Retina (tissue), 1 donor: ENCODE data around the gene AKAP7.
"Not testable (repeated sequence)": the region's sequence is repeated elsewhere in the genome, so short reads cannot be mapped to it uniquely, and the experiment has no call there.

Experiments used
- DNase-seq: peaks from one replicate; pipeline ENCODE4 v3.0.0-alpha.2; 2016

The AKAP7 gene

DNA sequence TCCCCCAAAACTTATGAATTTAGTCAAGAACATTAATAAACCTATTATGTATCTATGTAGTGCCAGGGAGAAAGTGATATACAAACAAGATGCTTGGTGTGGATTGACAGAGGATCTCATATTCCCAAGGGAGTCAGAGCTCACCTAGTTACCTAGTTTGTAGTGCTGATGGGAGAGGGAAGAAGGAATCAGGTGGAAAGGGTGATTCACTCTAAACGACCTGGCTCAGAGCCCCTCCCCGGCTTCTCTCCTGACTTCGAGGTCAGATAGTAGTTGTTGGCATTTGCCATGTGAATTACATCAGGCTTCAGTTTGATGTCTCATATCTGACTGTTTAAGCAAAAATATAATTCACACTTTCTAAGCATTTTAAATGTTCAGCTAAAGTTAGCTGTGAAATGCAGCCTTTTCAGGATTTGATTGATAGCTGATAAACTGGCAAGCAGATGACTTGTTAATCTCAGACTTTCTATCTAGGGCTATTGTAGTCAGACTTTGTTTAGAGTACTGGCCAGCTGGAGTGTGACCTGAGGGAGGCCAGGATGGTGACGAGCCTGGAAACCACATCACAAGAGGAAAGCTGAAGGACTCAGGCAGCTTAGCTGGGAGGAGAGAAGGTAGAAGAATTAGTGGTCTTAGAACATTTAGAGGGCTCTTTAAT is 123.7 kb downstream of the AKAP7 start:
- no peak for DNase-seq

DNA sequence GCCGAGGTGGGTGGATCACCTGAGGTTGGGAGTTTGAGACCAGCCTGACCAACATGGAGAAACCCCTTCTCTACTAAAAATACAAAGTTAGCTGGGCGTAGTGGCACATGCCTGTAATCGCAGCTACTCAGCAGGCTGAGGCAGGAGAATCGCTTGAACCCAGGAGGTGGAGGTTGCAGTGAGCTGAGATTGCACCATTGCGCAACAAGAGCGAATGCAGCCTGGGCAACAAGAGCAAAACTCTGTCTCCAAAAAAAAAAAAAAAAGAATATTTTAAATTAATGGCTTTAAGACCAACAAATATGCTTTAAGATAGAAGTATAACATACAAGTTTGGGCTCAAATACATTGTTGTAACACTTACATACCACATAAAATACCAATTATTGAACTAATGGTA is 125.7 kb downstream of the AKAP7 start:
- not testable (repeated sequence) for DNase-seq

DNA sequence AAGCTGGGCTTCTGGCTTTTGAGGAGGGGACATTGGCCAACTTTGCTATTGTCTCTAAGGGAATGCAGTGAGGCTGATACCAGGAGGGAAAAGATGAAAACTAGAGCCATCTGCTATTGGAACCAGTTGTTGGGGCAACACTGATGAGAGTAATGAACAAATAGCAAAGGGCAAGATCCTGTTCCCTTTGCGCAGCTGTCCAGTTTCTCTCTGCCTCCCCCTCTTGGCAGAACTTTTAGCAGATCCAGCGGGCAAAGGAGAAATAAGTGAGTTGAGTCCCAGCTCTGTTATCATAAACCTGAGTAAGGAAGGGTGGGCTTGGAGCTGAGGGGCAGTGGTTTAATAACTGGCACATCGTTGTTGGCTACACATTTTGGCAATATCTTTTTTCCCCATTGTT is 126.8 kb downstream of the AKAP7 start:
- no peak for DNase-seq

DNA sequence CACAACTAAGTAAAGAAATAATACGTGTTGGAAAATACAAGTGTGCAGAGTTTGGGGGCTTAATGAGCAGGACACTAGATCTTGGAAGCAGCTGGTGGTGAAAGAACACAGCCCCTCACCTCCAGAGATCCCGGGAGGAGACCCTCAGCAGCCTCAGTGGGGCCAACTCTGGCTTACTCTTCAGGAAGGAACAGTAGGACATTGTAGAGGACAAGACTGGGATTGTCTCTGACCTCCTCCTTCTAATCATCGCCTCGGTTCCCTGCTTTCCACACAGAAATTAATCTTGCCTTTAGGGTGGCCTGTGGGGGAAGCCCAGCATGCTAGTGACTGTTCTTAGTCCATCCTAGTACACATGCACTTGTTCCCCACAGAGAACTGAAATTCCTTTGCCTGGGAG is 130.7 kb downstream of the AKAP7 start:
- DNase-seq, result no peak

DNA sequence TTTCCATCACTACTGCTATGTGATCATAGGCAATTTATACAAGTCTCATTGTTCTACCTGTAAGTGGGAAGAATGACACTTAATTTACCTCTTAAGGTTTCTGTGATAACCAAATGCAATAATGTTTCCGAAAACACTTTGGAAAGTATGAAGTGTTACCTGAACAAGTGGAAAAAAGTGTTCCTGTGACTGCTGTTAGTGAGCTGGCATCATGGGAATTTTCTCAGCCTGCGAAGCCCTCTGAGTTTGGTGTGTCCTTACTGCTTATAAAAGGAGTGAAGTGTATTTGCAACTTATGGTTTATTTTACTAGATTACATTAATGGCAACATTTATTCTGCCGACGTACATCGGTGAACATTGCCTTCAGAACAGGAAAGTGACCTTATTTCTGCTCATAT is 133.0 kb downstream of the AKAP7 start:
- DNase-seq, result no peak

DNA sequence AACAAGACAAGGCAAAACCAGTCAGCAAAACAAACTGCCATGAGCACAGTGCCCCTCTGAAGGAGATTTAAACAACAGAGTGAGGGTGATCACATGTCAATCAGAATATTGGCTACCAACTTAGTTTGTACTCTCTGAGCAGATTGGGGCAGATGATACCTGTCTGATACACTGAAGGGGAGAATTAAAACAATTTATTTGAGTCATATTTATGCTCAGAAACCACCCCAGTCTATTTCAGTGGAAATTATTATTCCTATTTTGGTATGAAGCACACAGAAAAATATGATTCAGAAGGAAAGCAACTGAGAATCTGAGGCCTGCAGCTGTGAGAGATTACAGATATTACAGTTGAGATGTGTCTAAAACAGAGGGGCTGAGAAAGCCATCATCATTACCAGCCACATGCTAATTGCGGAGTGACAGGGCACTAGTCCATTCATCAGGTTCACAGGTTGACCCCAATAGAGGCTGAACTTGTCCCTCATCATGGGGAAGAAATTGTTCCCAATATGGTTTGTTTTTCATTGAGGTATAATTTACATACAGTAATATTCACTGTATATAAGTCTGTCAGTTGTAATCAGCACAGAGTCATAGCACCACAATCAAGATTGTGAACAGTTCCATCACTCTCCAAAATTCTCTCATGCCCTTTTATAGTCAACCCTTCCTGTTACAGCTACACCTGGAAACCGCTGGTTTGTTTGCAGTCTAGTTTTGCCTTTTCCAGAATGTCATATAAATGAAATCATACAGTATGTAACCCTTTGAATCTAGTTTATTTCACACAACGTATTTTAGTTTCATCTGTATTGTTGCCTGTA is 134.5 kb downstream of the AKAP7 start:
- no peak for DNase-seq

DNA sequence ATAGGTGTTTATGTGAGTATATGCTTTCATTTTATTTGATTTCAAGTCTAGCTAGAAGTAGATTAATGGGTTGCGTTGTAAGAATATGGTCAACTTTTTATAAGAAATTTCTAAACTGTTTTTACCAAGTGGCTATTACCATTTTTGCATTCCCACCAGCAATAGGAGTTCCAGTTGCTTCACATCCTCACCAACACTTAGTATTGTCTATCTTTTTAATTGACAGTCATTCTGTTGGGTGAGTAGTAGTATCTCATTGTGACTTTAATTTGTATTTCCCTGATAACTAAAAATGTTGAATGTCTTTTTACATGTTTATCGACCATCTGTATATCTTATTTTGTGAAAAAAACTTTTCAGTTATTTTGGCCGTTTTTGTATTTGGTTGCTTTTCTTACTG is 135.3 kb downstream of the AKAP7 start:
- no peak for DNase-seq

DNA sequence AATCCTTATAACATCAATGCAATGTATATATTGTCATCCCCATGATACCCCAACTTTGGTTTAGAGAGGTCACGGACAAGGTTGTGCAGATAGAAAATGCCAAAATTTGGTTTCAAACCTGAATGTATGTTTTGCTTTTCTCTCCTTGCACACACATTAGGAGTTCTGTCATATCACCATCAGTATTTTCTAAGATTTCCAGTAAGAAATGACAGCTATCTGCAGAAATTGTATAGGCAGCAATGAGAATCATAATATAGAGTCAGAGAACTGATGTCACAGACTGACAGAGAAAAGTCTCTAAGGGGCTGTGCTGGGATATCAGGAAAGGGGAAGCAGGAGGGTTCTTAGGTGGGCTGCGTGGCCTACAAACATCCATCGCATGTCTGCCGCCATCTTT is 140.0 kb downstream of the AKAP7 start:
- no peak for DNase-seq

DNA sequence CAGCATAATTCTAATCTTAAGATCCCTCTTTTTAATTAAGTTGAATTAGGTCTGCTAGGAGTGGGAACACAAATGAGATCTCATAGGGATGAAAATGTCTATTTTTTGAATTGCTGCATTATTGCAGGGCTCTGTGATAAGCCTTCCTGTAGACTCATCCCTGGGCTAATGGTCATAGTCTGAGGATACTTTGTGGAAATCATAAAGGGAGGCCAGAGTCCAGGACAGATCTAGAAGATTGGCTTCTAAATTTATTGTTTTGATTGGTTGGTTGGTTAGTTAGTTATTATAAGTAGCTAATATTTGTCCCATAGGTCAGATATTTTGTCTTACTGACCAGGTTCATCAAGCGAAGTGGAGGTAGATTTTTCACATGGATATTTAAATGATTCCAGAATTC is 142.3 kb downstream of the AKAP7 start:
- no peak for DNase-seq

DNA sequence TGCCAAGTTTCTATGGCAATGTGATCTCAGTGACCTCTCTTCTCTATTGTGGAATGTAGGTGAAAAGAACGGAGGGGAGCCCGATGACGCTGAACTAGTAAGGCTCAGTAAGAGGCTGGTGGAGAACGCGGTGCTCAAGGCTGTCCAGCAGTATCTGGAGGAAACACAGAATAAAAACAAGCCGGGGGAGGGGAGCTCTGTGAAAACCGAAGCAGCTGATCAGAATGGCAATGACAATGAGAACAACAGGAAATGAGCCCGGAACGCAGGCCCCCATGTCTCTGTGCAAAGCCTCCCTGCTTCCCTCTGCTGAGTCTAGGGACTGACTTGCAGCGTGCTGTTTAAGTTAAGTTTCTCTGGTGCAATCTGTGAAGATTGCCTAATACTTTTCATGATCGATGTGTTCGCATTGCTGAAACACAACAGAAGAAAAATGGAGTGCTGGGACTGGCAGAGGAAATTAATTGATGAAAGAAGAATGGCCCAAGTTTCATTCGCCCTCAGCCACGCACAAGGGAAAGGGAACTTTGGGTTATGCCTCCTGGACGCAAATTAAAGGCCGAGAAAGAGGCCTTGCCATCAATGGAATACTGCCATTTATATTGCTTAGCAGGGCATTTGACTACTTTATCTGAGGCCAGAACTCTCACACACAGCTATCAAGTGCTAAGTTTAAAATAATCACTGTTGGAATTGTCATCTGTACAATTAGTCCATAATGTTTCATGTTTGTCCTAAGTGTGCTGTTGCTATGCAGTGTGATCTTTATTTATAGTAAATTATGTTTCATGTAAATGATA is 146.4 kb downstream of the AKAP7 start:
- DNase-seq, result peak; percentile 33

DNA sequence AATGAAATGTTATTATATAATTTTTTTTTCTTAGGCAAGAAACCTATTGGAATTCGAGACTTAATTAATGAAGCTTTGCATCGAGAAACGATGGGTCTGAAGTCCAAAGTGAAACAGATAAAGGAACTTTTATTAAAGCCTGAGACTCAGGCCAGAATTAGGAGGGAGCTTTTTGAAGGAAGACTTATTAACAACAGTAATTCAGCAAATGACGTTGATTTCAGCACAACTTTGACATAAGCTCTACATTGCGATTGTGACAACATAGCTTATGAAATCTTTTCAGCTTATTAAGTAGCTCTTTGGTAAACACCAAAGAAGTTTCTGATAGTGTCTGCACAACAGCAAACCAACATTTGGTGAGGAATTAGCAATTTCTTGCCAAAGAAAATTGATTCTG is 147.1 kb downstream of the AKAP7 start:
- no peak for DNase-seq

DNA sequence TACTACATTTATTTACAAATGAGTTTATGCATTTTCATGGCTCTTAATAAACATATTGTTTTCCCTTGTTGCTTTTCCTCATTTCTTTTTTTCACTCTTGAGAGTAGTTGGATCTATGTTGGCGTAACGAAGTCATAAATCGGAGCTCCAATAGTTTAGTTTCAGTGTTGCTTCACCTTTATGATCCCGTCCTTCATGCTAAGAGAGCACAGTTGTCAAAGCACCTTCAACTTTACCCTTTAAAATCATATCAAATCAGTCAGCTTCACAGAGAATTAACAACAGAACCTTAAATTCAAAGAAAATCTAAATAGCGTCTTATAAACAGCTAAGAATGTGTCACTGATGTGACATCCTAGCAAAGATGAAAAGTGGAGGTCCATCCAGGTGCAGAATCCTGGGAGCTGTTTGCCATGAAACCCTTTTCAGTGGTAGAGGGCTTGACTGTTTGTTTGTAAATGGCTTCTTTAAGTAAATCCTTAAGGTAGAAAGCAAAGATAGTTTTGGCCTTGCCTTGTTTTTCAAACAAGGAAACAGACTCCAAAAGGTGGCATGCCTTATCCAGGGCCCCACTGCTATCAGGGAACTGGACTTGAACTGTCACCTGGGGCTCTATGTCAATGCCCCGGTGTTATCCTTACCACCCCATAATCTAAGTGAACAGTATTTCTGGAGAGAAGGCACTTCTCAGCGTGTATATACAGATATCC is 148.4 kb downstream of the AKAP7 start:
- no peak for DNase-seq

DNA sequence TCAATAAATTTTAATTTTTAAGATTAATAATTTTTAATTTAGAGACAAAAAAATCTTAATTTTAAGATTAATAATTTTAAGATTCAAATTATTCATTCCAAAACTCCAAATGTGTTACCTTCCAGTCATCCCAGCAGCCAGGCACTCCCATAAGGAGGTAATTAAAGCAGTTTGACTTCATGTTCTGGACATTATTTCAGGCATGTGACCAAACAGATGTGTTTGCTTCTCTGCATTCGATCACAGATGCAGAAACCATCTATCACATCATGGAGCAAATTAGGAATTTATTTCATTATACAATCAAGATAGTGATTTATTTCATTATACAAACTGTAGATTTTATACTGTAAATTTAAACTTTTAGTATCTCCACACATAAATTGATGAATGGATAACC is 150.3 kb downstream of the AKAP7 start:
- no peak for DNase-seq

DNA sequence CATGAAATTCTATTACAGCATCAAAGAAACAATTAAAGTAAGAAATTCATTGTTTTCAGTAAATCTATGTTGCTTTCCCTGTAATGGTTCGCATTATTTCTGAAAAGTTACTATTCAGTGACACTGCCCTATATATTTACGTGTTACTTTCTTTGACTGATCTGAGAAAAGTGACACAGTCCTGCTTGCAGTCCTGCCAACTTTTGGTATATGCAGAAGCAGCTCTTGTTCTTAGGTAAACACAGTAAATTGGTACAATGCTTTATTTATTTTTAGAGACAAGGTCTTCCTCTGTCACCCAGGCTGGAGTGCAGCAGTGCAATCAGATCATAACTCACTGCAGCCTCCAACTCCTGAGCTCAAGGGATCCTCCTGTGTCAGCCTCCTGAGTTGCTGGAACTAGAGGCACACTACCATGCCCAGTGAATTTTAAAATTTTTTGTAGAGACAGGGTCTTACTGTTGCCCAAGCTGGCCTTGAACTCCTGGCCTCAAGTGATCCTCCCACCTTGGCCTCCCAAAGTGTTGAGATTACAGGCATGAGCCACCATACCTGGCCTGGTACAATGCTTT is 151.3 kb downstream of the AKAP7 start:
- no peak for DNase-seq

DNA sequence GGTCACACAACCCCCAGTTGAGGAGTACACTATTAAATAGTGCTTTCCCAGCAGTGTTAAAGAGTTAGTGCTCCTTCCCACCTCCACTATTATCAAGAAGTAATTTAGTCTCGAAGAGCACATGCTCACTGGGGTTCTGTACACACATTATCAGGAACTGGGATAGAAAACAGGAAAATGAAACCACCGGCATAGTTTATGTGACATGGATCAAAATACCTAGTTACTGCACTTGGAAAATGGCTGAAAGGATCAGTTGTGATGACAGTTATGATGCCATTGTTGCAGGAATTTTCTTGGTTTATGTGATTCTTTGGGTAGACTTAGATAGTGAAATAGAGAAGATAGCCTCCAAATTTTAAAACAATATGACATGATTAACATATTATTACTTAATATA is 152.9 kb downstream of the AKAP7 start:
- no peak for DNase-seq

DNA sequence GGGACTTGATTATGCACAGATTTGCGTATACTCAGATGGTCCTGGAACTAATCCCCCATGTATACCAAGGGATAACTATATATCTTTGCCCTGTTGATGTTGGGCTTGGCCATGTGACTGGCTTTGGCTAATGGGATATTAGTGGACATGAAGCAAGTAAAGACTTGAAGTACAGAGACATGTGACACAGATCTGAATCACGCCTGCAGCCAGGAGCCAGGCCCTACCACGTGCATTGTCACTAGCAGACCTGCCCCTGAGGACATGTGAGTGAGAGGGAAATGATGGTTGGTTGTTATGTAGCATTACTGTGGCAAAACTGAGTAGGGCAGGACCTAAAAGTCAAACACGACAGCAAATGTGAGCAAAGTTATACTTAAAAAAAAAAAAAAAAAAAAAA is 155.7 kb downstream of the AKAP7 start:
- DNase-seq, result no peak

DNA sequence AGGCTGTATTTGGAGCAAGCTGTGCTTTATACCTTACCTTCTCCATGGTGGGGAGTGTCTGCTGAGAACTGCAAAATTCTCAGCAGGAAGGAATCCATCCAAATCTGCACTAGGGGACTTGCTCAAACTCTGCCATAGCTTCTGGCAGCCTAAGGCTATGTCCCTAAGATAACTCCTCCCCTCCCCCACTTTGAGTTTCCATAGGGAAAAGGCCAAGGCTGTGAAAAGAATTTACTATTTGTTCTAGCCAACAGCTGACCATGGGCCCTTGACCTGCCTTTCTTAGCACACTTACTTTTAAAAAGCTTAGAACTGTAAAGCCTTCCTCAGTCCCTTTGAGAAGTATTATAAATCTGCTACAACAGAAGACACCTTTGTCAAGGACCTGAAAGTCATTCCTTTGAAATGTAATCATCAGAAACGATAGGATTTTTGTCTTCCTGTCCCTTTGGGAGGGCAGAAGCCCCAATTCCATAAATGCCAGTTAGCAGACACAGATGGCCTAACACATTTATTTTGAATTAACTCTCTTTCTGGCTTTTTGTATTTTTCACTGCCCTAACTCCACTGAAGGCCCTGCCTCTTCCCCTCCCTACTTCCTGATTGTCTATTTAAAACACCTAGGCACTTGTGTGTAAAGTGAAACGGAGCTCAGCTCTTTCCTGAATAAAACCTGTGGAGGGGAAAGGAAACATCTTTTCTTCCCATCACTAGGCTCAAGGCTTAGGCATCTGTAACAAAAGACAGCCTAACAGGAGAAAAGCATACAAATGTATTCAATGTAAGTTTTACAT is 157.1 kb downstream of the AKAP7 start:
- no peak for DNase-seq

DNA sequence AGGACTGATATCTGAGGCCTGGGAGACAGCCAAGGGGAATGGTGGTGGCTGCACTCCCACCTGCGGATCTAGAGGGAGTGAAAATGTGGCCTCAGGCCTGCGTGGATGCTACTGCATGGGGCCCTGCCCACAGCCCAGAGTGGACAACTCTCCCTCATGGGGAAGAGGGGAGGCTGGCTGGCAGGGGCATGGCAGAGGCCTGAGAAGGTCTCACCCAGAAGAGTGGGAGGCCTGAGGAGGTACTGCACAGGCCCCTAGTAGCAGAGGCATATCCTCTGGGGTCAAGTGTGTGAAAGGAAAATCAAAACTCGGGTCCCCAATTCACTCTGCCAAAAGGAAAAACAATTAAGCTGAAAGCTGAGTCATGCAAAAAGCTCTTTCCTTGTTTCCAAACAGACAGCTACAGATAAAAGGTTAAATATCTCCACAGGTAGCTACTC is 158.2 kb downstream of the AKAP7 start:
- DNase-seq, result no peak

DNA sequence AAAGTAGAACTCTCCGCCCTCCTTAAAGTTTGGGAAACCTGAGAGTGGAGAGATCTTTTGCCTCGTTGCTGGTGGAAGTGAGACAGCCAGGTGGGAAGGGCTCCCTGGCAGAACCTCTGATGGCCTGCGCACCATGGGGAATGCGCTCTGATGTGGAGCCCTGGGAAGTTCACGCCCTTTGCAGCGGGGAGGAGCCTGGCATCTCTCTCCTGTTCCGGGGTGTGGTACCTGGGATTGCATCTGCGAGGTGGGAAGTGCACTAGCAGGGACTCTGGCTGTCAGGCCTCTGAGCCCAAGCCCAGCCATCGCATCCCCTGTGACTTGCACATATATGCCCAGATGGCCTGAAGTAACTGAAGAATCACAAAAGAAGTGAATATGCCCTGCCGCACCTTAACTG is 159.8 kb downstream of the AKAP7 start:
- no peak for DNase-seq

DNA sequence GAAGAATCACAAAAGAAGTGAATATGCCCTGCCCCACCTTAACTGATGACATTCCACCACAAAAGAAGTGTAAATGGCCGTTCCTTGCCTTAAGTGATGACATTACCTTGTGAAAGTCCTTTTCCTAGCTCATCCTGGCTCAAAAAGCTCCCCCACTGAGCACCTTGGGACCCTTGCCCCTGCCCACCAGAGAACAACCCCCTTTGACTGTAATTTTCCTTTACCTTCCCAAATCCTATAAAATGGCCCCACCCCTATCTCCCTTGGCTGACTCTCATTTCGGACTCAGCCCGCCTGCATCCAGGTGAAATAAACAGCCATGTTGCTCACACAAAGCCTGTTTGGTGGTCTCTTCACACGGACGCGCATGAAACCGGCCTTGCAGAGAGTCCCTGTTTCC is 165.6 kb downstream of the AKAP7 start:
- not testable (repeated sequence) for DNase-seq

DNA sequence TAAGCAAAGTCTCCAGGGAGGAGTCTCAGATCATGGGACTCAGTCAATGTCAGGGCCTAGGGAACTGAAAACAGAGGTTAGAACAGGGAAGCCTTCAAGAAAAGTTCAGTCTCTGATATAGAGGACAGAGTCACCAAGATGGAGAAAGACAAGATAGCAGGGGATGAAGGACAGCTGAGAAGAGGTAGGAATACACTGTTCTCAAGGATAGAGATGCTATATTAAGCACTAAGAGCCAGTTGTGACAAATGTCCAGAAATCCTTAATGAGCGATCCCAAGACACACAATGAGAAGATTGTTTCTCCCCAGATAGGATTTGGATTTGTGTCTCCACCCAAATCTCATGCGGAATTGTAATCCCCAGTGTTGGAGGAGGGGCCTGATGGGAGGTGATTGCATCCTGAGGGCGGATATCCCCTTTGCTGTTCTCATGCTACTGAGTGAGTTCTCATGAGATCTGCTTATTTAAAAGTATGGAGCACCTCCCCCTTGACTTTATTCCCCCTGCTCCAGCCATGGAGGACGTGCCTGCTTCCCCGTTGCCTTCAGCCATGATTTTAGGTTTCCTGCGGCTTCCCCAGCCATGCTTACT is 168.2 kb downstream of the AKAP7 start:
- DNase-seq, result no peak
